NB4 (cell line): Measurements from ENCODE around the gene WFIKKN1.

ENCODE experiments used
- DNase-seq: peaks from one replicate; pipeline ENCODE4 v3.0.0; 2010; ENCODE audit warnings: low read depth
- H3K4me3 ChIP-seq: one replicate; pipeline ENCODE4 v1.5.1; 2011; ENCODE audit warnings: mild to moderate bottlenecking, low read depth, low read length, moderate library complexity
- MYC ChIP-seq: IDR thresholded peaks from 2 replicates; pipeline ENCODE4 v1.6.1; 2011; ENCODE audit warnings: low read depth, low read length
- POLR2A ChIP-seq: IDR thresholded peaks from 2 replicates; pipeline ENCODE4 v1.6.1; 2011; ENCODE audit warnings: mild to moderate bottlenecking; ENCODE audit not compliant: insufficient read length; ENCODE audit errors: extremely low read depth
- TF ChIP-seq, protein P1 (sequence below): IDR thresholded peaks from 2 replicates; pipeline ENCODE4 v1.6.1; 2011; ENCODE audit warnings: low read depth, low read length
- TF ChIP-seq, protein P2 (sequence below): IDR thresholded peaks from one replicate; pipeline ENCODE4 v1.5.1; 2012; ENCODE audit warnings: low read depth, low read length

WFIKKN1 gene

DNA sequence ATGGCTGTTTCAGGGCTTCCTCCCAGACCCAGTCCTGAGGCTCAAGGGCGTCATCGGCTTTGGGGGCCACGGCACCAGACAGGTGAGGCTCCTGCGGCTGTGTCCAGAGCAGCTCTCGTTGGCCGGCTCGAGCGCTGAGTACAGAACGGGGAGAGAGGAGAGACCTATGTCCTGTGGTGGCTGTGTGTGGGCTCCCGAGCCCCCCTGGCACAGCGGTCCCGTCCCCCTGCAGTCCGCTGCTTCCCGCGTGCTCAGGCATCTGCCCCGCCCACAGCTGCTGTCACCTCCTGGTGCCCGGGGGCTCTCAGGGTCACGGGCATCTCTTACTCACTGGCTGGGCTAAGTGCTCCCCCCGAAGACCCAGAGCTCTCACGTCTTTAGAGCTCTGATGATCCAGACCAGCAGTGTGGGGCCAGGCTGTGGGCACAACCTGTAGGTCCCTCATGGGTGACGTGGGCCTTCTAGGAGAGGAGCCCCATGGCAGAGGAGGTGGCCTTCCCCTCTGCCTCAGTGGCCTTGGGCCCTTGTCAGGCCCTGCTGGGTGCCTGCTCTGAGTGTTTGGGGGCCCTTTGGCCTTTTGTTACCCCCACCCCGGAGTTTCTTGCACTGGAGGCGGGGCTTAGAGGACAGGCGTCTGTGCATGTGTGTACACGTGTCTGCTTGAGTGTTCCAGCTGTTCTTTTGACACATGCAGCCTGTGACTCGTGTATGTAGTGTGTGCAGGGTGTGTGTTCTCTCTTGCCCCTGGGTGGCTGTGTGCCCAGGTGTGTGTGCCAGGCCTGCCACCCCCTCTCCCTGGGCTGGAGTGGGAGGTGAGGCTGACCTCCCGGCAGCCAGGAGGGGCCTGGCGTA is 21.9 kb downstream of the WFIKKN1 start:
- DNase-seq, result no peak
- TF ChIP-seq POLR2A, result no peak
- TF ChIP-seq, protein P1, sequence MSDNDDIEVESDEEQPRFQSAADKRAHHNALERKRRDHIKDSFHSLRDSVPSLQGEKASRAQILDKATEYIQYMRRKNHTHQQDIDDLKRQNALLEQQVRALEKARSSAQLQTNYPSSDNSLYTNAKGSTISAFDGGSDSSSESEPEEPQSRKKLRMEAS, result no peak
- TF ChIP-seq, protein P2, sequence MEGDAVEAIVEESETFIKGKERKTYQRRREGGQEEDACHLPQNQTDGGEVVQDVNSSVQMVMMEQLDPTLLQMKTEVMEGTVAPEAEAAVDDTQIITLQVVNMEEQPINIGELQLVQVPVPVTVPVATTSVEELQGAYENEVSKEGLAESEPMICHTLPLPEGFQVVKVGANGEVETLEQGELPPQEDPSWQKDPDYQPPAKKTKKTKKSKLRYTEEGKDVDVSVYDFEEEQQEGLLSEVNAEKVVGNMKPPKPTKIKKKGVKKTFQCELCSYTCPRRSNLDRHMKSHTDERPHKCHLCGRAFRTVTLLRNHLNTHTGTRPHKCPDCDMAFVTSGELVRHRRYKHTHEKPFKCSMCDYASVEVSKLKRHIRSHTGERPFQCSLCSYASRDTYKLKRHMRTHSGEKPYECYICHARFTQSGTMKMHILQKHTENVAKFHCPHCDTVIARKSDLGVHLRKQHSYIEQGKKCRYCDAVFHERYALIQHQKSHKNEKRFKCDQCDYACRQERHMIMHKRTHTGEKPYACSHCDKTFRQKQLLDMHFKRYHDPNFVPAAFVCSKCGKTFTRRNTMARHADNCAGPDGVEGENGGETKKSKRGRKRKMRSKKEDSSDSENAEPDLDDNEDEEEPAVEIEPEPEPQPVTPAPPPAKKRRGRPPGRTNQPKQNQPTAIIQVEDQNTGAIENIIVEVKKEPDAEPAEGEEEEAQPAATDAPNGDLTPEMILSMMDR, result no peak
- H3K4me3 ChIP-seq, result no peak overlapping the region

DNA sequence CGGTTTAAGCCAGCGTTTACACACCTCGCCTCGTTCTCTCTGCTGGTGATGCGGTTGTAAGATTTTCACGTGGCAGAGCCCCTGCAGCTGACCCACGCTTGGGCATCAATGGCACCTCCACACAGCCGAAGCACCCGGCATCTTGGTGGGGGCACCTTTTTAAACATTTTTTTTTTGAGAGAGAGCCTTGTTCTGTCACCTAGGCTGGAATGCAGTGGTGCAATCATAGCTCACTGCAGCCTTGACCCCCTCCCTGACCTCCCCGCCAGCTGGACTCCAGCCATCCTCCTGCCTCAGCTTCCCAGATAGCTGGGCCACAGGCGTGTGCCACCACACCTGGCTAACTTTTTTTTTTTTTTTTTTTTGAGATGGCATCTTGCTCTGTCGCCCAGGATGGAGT is 23.2 kb downstream of the WFIKKN1 start:
- TF ChIP-seq, protein P1, result no peak
- TF ChIP-seq MYC, result no peak
- TF ChIP-seq, protein P2, result no peak
- no peak overlapping the region for H3K4me3 ChIP-seq
- no peak for DNase-seq

DNA sequence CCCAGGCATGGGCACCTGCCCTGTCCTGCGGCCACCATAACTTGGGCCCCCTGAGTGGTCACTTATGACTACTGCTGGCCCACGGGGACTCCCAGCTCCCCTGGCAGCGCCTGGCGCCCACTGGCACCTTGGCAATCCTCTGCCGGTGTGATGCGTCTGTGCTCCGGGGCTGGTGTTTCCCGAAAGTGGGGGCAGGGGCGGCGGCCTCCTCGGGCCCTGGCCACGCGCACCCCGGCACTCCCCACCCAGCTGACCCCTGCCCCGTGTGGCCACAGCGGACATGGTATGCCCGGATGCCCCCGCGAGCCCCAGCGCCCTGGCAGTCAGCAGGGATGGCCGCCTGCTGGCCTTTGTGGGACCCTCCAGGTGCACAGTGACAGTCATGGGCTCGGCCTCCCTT is 26.7 kb downstream of the WFIKKN1 start:
- TF ChIP-seq, protein P1, result no peak
- TF ChIP-seq MYC, result no peak
- DNase-seq, result no peak
- no peak overlapping the region for H3K4me3 ChIP-seq

DNA sequence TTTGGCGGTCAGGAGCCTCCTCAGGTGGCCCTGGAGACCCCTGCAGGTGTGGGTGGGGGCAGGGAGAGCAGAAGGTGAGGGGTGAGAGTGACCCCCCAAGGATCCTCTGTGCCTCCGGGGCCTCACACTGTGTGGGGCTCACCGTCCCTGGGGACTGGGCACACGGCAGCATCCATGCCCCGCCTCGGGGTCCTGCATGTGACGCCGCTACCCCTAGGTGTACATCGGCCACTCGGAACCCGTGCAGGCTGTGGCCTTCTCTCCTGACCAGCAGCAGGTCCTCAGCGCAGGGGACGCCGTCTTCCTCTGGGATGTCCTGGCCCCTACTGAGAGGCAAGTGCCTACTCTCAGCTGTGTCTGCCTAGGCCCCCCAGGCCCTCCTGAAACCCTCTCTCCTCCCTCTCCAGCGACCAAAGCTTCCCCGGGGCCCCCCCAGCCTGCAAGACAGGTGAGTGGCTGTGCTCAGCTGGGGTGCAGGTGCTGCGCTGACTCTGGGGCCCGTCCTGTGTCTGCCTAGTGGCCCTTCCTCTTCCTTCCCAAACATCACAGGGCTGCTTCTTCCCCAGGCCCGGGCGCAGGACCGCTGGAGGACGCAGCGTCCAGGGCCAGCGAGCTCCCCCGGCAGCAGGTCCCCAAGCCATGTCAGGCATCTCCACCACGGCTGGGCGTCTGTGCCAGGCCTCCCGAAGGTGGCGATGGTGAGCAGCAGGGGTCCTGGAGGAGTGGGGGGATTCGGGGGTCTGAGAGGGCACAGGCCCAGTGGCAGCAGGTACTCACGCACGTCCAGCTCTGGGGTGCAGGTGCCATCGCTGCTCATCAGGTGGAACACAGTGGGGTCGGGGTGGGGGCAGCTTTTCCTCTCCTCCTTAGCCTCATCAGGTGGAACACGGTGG is 28.1 kb downstream of the WFIKKN1 start:
- DNase-seq, result no peak
- TF ChIP-seq MYC, result no peak
- TF ChIP-seq, protein P2, result no peak
- TF ChIP-seq, protein P1, result no peak
- no peak for TF ChIP-seq POLR2A
- no peak overlapping the region for H3K4me3 ChIP-seq

DNA sequence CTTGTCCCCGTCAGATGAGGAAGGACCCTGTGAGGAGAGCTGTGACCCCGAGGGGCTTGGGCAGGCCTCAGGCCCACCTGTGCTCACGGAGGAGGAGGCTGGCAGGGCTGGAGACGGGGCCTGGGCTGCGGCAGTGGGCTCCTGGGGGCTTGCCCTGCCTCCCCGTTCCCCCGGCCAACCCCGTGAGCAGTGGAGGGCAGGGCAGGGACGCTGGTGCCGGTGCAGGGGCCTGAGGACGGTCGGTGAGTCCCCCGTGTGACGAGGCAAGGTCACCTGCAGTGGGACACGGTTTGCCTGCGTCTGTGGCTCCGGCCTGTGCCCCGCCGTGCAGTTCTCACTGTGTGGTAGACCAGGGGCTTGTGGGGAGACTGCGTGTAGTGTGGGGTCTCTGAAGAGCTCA is 28.8 kb downstream of the WFIKKN1 start:
- no peak for DNase-seq
- TF ChIP-seq, protein P1, result no peak
- TF ChIP-seq, protein P2, result no peak
- TF ChIP-seq MYC (no peak), POLR2A (no peak)
- H3K4me3 ChIP-seq, result no peak overlapping the region

DNA sequence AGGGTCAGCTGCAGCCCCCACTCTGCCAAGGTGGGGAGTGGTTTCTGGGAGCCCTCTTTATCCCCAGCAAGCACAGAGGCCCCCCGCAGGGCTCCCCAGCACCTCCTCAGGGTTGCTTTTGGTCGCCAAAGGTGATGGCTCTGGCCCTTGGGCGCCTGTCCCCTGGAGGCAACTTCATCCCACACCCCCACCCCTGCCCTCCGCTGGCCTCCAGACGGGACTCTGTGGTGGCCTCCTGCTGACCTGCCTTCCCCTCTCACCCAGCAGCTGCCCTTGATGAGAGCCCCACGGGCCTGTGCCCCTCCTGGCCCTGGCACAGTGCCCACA is 29.3 kb downstream of the WFIKKN1 start:
- TF ChIP-seq, protein P2, result no peak
- no peak for TF ChIP-seq MYC
- no peak for TF ChIP-seq POLR2A
- TF ChIP-seq, protein P1, result no peak
- no peak overlapping the region for H3K4me3 ChIP-seq
- no peak for DNase-seq
